ENCODE data around the gene NUP188. TPM values are rescaled to one million over a fixed set of nuclear protein-coding genes. Genes with fewer than 3 reads are reported as not detected.
"Not testable (repeated sequence)": the region's sequence is repeated elsewhere in the genome, so short reads cannot be mapped to it uniquely, and the experiment has no call there.

The NUP188 gene
- total RNA-seq, 2 experiments from 2014 or later = 65.8 to 73.6 TPM

DNA sequence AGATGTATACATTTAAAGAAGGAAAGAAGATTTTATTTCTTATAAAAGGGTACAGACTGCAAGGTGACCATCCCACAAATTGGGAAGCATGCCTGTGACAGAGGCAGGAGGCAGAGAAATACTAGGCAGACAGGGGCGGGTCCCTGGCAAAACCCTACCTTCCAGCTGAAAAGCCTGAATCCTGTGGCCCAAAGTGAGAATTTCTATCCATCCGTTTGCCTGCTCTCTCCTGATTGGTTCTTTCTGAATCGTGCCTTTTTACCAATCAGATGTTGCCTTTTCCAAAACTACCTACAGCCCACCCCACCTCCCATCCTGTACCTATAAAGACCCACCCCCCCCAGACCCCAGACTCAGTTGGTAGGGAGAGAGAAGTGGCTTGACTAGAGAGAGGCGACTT is 84.0 kb downstream of the NUP188 start:
- CTCF ChIA-PET = no interaction called here
- peaks cover 22% of the 10 kb centered on the region for H3K4me1 Mint-ChIP-seq
- H3K4me3 Mint-ChIP-seq = no peak overlapping the region
- no peaks in the 10 kb centered on the region for H3K36me3 Mint-ChIP-seq (ENCODE audit: low read depth)
- POLR2A ChIA-PET = no interaction called here
- DNase-seq = no peak
- H3K9me3 Mint-ChIP-seq = no peaks in the 10 kb centered on the region
- H3K27me3 Mint-ChIP-seq = no peaks in the 10 kb centered on the region
- H3K27ac Mint-ChIP-seq = no peak overlapping the region

- Mint-ChIP-seq H3K4me1 (peaks cover 23% of the 10 kb centered on the region), H3K27ac (no peak overlapping the region), H3K36me3 (ENCODE audit: low read depth) (no peaks in the 10 kb centered on the region), H3K4me3 (no peak overlapping the region), H3K9me3 (no peaks in the 10 kb centered on the region), H3K27me3 (no peaks in the 10 kb centered on the region)
- ChIA-PET POLR2A (interaction anchor here (1.2 kb wide), 1 partner anchor 481 kb away, joined by 3 read pairs; the partner anchor contains the start of gene SPTAN1), CTCF (no interaction called here)
- no peak for DNase-seq
Observed at GRCh38 chr9:129032541-129033159, 85.2 kb downstream of the NUP188 start.

DNA sequence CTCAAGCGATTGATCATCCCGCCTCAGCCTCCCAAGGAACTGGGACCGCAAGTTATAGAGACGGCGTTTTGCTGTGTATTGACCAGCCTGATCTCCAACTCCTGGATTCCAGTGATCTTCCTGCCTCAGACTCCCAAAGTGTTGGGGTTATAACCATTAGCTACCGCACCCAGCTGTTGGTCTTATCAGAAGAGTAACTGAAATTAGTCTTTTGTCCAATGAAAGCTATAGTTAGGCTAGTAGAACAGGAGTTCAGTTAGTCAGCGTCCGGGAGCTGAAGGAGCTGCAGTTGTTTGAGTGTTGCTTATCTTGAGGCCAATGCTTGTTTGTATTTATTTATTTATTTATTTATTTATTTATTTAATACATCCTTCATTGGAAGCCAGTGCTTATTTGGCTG is 85.7 kb downstream of the NUP188 start:
- H3K36me3 Mint-ChIP-seq (ENCODE audit: low read depth) = no peaks in the 10 kb centered on the region
- CTCF ChIA-PET = no interaction called here
- POLR2A ChIA-PET = interaction anchor here (1.2 kb wide), 1 partner anchor 481 kb away, joined by 3 read pairs; the partner anchor contains the start of gene SPTAN1

GRCh38 chr9:129035838-129036237 is 88.3 kb downstream of the NUP188 start:
- H3K27me3 Mint-ChIP-seq; H3K36me3 Mint-ChIP-seq (ENCODE audit: low read depth); DNase-seq; H3K9me3 Mint-ChIP-seq: not testable (repeated sequence)
- ChIA-PET POLR2A (interaction anchor here (0.9 to 1.5 kb wide), 3 partner anchors 8 to 75 kb away, joined by 3 to 5 read pairs (median 4); partner anchors contain the start of genes PTPA and SH3GLB2), CTCF (interaction anchor here (0.5 to 1.8 kb wide), 6 partner anchors 8 to 749 kb away, joined by 3 to 7 read pairs (median 4); partner anchors contain the start of genes DOLPP1, ENDOG and SH3GLB2)
- Mint-ChIP-seq H3K4me1 (peaks cover 27% of the 10 kb centered on the region), H3K27ac (peak overlapping the region; percentile 56), H3K4me3 (peak overlapping the region; percentile 92)

More for the DNA sequence above, 85.7 kb downstream of the NUP188 start:
- DNase-seq = no peak
- no peak overlapping the region for H3K27ac Mint-ChIP-seq
- no peaks in the 10 kb centered on the region for H3K27me3 Mint-ChIP-seq
- peaks cover 28% of the 10 kb centered on the region for H3K4me1 Mint-ChIP-seq
- no peak overlapping the region for H3K4me3 Mint-ChIP-seq
- H3K9me3 Mint-ChIP-seq = no peaks in the 10 kb centered on the region

DNA sequence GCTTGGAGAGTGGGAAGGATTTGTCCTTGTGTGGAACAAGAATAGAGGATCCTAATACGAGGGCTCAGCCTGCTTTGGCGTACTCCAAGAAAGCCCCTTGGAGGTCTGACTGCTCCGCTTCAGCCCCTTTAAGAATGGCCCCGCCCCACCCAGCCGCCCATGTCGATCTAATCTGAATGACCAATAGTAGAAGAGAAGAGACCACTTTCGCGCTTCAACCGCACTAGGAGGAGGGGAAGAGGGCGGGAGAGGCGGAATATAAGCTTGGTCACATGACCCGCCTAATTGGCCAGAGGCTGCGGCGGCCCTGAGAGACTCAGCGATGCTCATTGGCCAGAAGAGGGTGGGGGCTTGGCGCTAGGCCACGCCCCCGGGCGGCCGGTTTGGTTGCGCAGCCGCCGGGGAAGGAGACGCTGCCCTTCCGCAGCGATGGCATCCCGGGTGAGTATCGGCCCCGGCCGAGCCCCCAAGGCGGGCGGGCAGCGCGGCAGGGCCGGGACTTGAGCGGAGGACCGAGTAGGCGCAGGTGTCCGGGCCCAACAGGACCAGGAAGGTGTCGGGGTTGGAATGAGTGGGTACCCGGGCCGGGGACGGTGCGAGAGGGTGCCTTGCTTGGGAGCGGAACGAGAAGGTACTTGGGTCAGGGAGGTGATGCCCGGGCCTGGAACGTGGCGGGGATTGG is 88.9 kb downstream of the NUP188 start, which contains the start of gene MIGA2:
TSS of gene MIGA2 (plus strand) at position 386 of the 682 bp plus-strand sequence. CDS start 3,969 bp downstream, outside the sequence.
- CTCF ChIA-PET = interaction anchor here (0.5 to 1.8 kb wide), 5 partner anchors 9 to 749 kb away, joined by 3 to 7 read pairs (median 5); partner anchors contain the start of genes DOLPP1, ENDOG and SH3GLB2
- Mint-ChIP-seq H3K27ac (peak within 1 kb of the TSS; percentile 56), H3K4me1 (peaks cover 27% of the 10 kb centered on the region), H3K4me3 (peak within 1 kb of the TSS; percentile 92), H3K9me3 (no peaks in the 10 kb centered on the region), H3K36me3 (ENCODE audit: low read depth) (peaks cover 3% of the 10 kb centered on the region), H3K27me3 (no peaks in the 10 kb centered on the region)
- POLR2A ChIA-PET = interaction anchor here (0.9 to 1.5 kb wide), 3 partner anchors 8 to 75 kb away, joined by 3 to 5 read pairs (median 4); partner anchors contain the start of genes PTPA and SH3GLB2
- peak; percentile 96 for DNase-seq

- Mint-ChIP-seq H3K9me3 (no peaks in the 10 kb centered on the region), H3K4me1 (peaks cover 27% of the 10 kb centered on the region), H3K27ac (peak overlapping the region; percentile 56), H3K36me3 (ENCODE audit: low read depth) (peaks cover 10% of the 10 kb centered on the region), H3K27me3 (no peaks in the 10 kb centered on the region), H3K4me3 (peak overlapping the region; percentile 92)
- ChIA-PET POLR2A (interaction anchor here (0.6 to 1.5 kb wide), 5 partner anchors 9 to 74 kb away, joined by 3 to 5 read pairs (median 4); partner anchors contain the start of genes PTPA and SH3GLB2), CTCF (interaction anchor here (0.7 to 1.8 kb wide), 5 partner anchors 9 to 219 kb away, joined by 3 to 7 read pairs (median 5); partner anchors contain the start of genes DOLPP1, ENDOG and SH3GLB2)
- no peak for DNase-seq
Observed at GRCh38 chr9:129036923-129037766, 89.6 kb downstream of the NUP188 start.

- H3K4me1 Mint-ChIP-seq = peaks cover 27% of the 10 kb centered on the region
- no peak for DNase-seq
- H3K9me3 Mint-ChIP-seq = no peaks in the 10 kb centered on the region
- H3K27ac Mint-ChIP-seq = peak overlapping the region; percentile 51
- POLR2A ChIA-PET = interaction anchor here (0.6 to 1.0 kb wide), 2 partner anchors 15 to 34 kb away, joined by 3 to 5 read pairs; no protein-coding TSS in a partner anchor
- CTCF ChIA-PET = interaction anchor here (0.7 kb wide), 2 partner anchors 10 to 45 kb away, joined by 3 read pairs; partner anchors contain the start of gene SH3GLB2
- H3K36me3 Mint-ChIP-seq (ENCODE audit: low read depth) = peaks cover 16% of the 10 kb centered on the region
- no peaks in the 10 kb centered on the region for H3K27me3 Mint-ChIP-seq
- peak overlapping the region; percentile 92 for H3K4me3 Mint-ChIP-seq
Observed at GRCh38 chr9:129037767-129038098, 90.2 kb downstream of the NUP188 start.

DNA sequence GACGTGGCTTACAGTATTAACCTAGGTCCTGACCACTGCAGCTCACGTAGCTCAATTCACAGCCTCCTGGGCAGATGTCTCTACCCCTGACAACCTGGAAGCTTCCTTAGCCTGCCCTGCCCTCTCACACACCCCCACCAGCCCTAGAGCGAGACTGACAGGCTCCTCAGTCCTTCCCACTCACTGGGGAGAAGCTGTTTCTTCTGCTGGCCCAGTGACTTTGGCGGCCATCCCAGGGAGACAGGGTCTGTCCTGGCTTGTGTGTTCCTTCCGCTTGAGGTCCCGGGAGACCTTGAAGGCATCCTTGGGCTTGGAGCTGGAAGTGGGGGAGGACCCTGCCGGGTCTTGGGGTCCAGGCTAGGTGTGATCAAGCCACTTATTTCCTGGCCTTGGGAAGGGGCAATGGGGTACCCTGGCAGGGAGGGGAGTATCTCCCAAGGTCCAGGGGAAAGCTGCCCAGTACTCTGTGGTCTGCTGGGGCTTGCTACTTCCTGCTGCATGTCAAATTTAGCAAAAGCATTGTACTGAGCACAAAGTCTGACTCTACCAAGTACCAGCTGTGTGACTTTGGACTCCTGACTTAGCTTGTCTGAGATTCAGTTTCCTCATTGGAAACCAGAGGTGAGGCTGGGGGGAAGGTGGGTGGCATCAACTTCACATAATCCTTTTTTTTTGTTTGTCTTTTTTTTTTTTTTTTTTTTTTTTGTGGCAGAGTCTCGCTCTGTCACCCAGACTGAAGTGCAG is 90.8 kb downstream of the NUP188 start:
- Mint-ChIP-seq H3K9me3 (no peaks in the 10 kb centered on the region), H3K27me3 (no peaks in the 10 kb centered on the region), H3K4me3 (peak overlapping the region; percentile 92), H3K27ac (peak overlapping the region; percentile 51), H3K36me3 (ENCODE audit: low read depth) (peaks cover 17% of the 10 kb centered on the region), H3K4me1 (peaks cover 27% of the 10 kb centered on the region)
- POLR2A ChIA-PET = interaction anchor here (1.0 to 1.4 kb wide), 3 partner anchors 10 to 33 kb away, joined by 3 to 4 read pairs (median 3); partner anchors contain the start of gene SH3GLB2
- DNase-seq = no peak
- CTCF ChIA-PET = interaction anchor here (0.7 kb wide), 3 partner anchors 10 to 104 kb away, joined by 3 read pairs; partner anchors contain the start of gene SH3GLB2

DNA sequence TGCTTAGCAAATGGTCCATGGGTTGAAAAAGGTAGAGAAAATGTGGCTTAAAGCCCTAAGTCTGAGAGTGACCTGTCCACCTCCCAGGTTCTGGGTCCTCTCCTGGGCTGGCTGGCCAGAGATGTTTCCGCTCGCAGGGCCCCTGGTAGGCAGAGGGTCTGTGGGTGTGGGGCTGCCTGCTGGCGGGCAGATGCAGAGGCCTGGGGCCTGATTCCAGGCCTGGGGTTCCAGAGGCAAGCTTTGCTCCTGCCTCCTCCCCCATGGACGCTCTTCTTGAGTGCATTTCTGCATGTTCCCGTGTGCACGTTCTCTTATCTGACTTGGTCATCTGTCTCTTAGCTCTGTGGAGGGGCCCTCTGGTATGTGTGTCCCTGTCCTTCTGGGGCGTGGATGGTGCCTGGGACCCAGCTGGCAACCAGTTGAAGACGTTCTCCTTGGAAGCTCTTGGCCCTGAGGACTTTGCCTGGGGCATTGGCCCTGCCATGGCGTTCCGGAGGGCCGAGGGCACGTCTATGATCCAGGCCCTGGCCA is 92.7 kb downstream of the NUP188 start:
- ChIA-PET CTCF (no interaction called here), POLR2A (no interaction called here)
- Mint-ChIP-seq H3K9me3 (no peaks in the 10 kb centered on the region), H3K4me3 (no peak overlapping the region), H3K27me3 (no peaks in the 10 kb centered on the region), H3K27ac (no peak overlapping the region), H3K4me1 (peaks cover 27% of the 10 kb centered on the region), H3K36me3 (ENCODE audit: low read depth) (peaks cover 20% of the 10 kb centered on the region)
- no peak for DNase-seq

DNA sequence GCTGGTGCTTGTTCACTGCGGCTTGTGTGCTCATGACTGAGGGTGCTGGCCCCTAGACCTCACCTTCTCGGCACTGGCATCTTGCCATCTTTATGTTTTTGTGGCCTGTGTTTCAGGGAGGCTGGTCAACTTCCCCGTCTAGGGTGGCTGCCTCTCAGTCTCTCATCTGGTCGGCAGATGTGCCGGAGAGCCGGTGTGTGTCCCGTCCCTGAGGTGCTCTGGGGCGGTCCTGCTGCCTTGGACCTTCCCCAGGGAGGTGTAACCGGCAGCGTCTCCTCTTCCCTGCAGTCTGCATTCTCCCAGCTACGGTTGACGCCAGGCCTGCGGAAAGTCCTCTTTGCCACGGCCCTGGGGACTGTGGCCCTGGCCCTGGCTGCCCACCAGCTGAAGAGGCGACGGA is 94.5 kb downstream of the NUP188 start:
- CTCF ChIA-PET = no interaction called here
- peaks cover 16% of the 10 kb centered on the region for H3K4me1 Mint-ChIP-seq

DNA sequence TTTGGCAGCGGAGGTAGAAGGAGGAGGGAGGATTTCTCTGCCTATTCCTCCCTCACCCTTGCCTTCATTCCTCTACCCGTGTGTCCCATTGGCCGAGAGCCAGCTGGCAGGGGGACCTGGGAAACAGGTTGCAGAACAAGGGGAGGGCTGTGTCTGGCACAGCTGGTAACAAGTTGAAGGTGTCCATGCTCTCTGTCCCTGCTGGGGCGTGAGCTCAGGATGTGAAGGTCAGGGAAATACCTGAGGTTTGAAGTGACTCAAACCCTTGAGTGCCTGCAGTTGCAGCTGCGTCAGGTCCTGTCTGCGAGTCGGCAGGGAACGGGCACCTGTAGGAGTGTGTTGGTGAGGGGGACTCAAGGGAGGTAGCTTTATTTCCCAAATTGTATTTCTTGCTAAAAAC is 105.1 kb downstream of the NUP188 start:
- no peaks in the 10 kb centered on the region for H3K9me3 Mint-ChIP-seq
- no peak for DNase-seq
- peaks cover 9% of the 10 kb centered on the region for H3K36me3 Mint-ChIP-seq (ENCODE audit: low read depth)
- H3K27me3 Mint-ChIP-seq = no peaks in the 10 kb centered on the region
- ChIA-PET CTCF (no interaction called here), POLR2A (interaction anchor here (0.6 kb wide), 1 partner anchor 15 kb away, joined by 5 read pairs; no protein-coding TSS in a partner anchor)
- H3K4me3 Mint-ChIP-seq = no peak overlapping the region
- no peak overlapping the region for H3K27ac Mint-ChIP-seq
- no peaks in the 10 kb centered on the region for H3K4me1 Mint-ChIP-seq

More for the DNA sequence above, 94.5 kb downstream of the NUP188 start:
- H3K36me3 Mint-ChIP-seq (ENCODE audit: low read depth) = peaks cover 20% of the 10 kb centered on the region
- POLR2A ChIA-PET = no interaction called here
- H3K4me3 Mint-ChIP-seq = no peak overlapping the region
- H3K27me3 Mint-ChIP-seq = no peaks in the 10 kb centered on the region
- H3K9me3 Mint-ChIP-seq = no peaks in the 10 kb centered on the region
- H3K27ac Mint-ChIP-seq = peak overlapping the region; percentile 31
- DNase-seq = no peak
